CD4-positive, alpha-beta T cell treated with Interferon alpha-2 for 1 hour (primary cell): ENCODE data around the gene EAPP.
"Not testable (repeated sequence)": the region's sequence is repeated elsewhere in the genome, so short reads cannot be mapped to it uniquely, and the experiment has no call there.

Experiments used
- DNase-seq, 2 donors: peaks; one replicate each; pipeline ENCODE4 v3.0.0-alpha.2; 2020 to 2022

Gene EAPP

DNA sequence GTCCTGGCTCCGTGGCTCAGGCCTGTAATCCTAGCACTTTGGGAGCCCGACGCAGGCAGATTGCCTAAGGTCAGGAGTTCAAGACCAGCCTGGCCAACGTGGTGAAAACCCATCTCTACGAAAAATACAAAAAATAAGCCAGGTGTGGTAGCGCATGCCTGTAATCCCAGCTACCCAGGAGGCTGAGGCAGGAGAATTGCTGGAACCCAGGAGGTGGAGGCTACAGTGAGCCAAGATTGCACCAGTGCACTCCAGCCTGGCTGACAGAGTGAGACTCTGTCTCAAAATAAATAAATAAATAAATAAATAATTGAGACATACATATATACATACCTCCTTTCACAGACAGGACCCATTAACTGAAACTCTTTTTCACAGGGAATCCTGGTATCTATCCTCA, 1.4 kb downstream of the EAPP start:
- not testable (repeated sequence) for DNase-seq

DNA sequence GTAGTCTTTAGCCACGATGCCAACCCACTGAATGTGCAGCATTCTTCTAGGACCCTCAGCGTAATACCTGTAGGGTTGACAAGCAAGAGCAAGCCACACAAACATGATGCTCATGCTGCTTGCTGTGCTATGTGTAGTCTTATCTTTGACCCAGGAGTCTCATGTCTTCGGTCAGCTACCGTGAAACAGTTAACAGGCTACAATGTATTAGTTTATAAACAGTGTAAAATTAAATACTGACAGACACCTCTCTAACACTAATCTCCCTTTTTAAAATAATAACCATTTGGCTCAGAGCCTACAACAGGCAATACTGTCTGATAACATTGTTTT, 1.9 kb downstream of the EAPP start:
- DNase-seq, result no peak

DNA sequence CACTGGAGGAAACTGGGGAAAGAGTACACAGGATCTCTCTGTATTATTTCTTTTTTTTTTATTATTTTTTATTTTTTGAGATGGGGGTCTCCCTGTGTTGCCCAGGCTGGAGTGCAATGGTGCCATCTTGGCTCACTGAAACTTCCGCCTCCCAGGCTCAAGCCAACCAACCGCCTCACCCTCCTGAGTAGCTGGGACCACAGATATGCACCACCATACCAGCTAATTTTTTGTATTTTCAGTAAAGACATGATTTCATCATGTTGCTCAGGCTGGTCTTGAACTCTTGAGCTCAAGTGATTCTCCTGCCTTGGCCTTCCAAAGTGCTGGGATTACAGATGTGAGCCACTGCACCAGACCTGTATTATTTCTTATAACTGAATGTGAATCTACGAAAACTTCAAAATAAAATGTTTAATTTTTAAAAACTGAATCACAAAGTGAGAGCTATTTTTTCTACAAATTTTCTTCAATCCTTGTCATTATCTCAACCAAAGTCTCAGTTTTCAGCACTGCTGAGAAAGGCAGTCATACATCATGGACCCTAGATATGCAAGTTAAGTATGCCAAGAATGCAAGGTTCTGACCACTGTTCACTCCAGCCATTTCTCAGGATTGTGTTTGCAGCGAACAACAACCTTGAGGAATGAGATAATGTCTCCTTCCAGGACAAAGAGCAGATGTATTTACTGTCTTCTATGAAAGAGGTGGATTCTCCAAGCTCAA, 2.4 kb downstream of the EAPP start:
- no peak for DNase-seq

GRCh38 chr14:34527591-34527990, 11.9 kb downstream of the EAPP start:
- DNase-seq, result no peak

GRCh38 chr14:34524216-34524615, 15.3 kb downstream of the EAPP start:
- not testable (repeated sequence) for DNase-seq

GRCh38 chr14:34522496-34522895, 17.0 kb downstream of the EAPP start:
- no peak for DNase-seq

DNA sequence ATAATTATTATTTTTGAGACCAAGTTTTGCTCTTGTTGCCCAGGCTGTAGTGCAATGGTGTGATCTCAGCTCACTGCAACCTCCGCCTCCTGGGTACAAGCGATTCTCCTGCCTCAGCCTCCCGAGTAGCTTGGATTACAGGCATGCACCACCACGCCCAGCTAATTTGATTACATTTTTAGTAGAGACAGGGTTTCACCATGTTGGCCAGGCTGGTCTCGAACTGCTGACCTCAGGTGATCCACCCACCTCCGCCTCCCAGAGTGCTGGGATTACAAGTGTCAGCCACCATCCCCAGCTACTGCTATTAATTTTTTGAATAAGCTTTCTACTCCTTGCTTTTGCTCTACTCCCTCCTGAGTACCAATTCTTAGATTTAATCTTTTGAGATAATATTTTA, 18.4 kb downstream of the EAPP start:
- not testable (repeated sequence) for DNase-seq

DNA sequence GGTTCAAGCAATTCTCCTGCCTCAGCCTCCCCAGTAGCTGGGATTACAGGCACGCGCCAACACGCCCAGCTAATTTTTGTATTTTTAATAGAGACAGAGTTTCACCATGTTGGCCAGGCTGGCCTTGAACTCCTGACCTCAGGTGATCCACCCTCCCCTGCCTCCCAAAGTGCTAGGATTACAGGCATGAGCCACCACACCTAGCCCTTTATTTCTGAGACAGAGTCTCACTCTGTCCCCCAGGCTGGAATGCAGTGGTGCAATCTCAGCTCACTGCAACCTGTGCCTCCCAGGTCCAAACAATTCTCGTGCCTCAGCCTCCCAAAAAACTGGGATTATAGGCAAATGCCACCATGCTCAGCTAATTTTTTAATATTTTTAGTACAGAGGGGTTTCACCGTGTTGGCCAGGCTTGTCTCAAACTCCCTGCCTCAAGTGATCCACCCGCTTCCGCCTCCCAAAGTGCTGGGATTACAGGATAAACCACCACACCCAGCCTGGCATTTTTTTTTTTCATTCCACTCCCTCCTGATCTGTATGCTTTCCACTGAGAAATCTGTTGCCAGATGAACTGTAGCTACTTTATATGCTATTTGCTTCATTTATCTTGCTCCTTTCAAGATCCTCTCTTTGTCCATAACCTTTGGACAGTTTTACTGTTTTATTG, 19.1 kb downstream of the EAPP start:
- not testable (repeated sequence) for DNase-seq

- DNase-seq, result no peak
Measured at GRCh38 chr14:34507884-34508283, 31.6 kb downstream of the EAPP start.

- DNase-seq, result no peak
Measured at GRCh38 chr14:34507459-34507858, 32.0 kb downstream of the EAPP start.

DNA sequence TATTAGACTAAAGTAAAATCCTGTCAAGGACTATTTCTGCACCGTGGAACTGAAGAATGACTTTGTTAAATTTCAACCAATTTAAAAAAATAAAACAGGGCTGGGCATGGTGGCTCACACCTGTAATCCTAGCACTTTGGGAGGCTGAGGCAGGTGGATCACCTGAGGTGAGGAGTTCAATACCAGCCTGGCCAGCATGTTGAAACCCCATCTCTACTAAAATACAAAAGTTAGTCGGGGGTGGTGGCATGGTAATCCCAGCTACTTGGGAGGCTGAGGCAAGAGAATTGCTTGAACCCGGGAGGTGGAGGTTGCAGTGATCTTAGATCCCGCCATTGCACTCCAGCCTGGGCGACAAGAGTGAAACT, 34.4 kb downstream of the EAPP start:
- DNase-seq, result not testable (repeated sequence)

GRCh38 chr14:34504027-34504426, 35.5 kb downstream of the EAPP start:
- DNase-seq, result not testable (repeated sequence)

- no peak for DNase-seq
Measured at GRCh38 chr14:34502545-34503225, 36.8 kb downstream of the EAPP start.

DNA sequence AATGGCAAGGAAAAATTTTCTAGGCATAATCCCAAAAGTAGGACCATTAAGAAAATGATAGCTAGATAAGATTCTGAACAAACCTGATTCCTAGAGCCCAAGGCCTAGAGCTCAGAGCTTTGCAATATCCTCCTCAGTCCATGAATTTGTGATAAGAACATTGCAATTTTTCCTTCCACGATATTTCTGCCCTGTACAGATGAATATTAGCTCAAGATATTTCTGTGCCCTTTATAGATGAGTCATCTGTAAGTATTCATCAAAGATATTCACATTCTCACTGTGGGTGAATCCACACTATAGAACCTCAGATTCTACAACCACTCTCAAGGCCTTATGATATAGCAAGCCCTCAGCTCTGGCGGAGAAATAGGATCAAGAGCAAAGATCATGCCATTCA, 37.5 kb downstream of the EAPP start:
- DNase-seq, result no peak

GRCh38 chr14:34501004-34501580, 38.4 kb downstream of the EAPP start:
- DNase-seq, result no peak

DNA sequence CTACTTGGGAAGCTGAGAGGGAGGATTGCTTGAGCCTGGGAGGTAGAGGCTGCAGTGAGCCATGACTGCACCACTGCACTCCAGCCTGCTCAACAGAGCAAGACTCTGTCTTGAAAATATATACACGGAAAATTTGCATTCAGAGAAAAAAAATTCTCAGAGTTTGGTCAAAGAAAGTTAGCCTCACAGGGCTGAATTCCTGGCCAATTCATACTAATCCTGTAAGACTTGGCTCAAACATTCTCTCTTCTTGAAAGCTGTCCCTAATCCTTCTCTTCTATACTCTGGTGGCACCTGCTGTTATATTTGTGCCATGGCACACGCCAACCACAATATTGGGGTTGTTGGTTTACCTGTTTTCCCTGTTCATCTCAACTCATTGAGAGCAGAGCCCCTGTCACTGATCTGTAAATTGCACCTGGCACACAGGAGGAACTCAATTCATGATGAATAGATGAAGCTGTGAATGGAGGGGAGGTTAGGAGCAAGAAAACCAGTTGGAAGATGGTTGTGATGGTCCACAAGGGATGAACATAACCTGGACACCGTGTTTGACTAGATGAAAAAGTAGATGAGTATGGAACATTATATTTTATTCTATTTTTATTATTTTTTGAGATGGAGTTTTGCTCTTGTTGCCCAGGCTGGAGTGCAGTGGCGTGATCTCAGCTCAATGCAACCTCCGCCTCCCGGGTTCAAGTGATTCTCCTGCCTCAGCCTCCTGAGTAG, 40.7 kb downstream of the EAPP start:
- peak in 1 of 2 donors; percentile 14 for DNase-seq

- peak in 1 of 2 donors; percentile 4 for DNase-seq
Measured at GRCh38 chr14:34496679-34497513, 42.6 kb downstream of the EAPP start.

DNA sequence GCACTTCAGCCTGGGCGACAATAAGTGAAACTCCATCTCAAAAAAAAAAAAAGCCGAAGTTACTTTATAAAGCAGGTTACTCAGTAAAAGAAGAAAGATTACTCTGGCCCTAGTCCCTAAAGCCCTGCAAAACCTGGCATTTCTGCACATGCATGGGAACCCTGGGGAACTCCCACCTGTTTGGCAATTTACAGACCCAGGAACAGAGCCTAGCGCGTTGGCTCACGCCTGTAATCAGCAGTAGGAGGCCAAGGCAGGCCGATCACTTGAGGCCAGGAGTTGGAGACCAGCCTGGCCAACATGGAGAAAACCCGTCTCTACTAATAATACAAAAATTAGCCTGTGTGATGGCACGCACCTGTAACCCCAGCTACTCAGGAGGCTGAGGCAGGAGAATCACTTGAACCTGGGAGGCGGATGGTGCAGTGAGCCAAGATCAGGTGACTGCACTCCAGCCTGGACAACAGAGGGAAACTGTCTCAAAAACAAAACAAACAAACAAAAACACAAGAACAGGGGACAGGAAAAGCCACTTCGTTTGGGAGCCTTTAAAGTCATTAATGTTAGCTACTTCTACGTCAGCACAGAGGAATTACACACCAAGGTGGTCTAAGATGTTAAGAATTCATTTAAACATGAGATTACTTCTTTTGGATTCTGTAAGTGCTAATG, 43.4 kb downstream of the EAPP start:
- DNase-seq, result no peak

GRCh38 chr14:34489324-34489723, 50.2 kb downstream of the EAPP start:
- no peak for DNase-seq

DNA sequence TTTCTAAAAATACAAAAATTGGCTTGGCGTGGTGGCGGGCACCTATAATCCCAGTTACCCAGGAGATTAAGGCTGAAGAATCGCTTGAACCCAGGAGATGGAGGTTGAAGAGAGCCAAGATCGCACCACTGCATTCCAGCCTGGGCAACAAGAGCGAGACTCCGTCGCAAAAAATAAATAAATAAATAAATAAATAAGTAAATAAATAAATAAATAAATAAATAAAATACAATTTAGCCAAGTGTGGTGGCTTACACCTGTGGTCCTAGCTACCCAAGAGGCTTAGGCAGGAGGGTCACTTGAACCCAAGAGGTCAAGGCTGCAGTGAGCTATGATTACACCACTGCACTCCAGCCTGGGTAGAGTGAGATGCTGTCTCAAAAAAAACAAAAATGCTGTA, 51.0 kb downstream of the EAPP start:
- DNase-seq, result no peak

GRCh38 chr14:34484726-34485125, 54.8 kb downstream of the EAPP start:
- DNase-seq, result no peak

GRCh38 chr14:34482463-34482862, 57.0 kb downstream of the EAPP start:
- DNase-seq, result no peak
